ENCODE data around the gene VCL. TPM values are rescaled to one million over a fixed set of nuclear protein-coding genes. Genes with fewer than 3 reads are reported as not detected.
A peak's percentile ranks its signal among the peaks of the same experiment; 100 is the strongest.

Gene VCL
- total and polyA plus RNA-seq, 2 of the 8 experiments (the other 6 are each of a cell fraction or from before 2014, with no cell fraction given): 119 to 377 TPM

GRCh38 chr10:73979141-73979808, 18.6 kb upstream of the VCL start:
- FAIRE-seq (no peak), DNase-seq (ENCODE audit: low read depth in 1 of 2, low spot score in 2 of 2) (no peak)
- no peaks in the 10 kb centered on the region for H3K23me2 ChIP-seq (ENCODE audit: low read depth, low read length)
- no peak overlapping the region for H3K56ac ChIP-seq (replicated peaks; ENCODE audit: insufficient read length, low read depth, low read length)
- 0 out of 4 replicates have a peak, but pooled peaks cover 0 to 2% of the 10 kb centered on the region in 2 experiments for H3K9me3 ChIP-seq (ENCODE audit: insufficient read depth in 2 of 2, low read depth in 1 of 2, low read length in 1 of 2)
- peak overlapping the region; percentile 81; the same call in 1 of the 2 replicates for H2AFZ ChIP-seq (ENCODE audit: low read length)
- H2BK120ac ChIP-seq (replicated peaks; ENCODE audit: low read depth, low read length): no peak overlapping the region
- no peak overlapping the region for H3K23ac ChIP-seq (ENCODE audit: insufficient read length)
- no peaks in the 10 kb centered on the region for H4K20me1 ChIP-seq (replicated peaks in 1 of 2; ENCODE audit: control insufficient read depth in 1 of 2, insufficient read depth in 2 of 2, low read length in 2 of 2)
- H2BK12ac ChIP-seq (ENCODE audit: low read depth, low read length): no peak overlapping the region
- CTCF ChIA-PET (ENCODE audit: partially characterized antibody): interaction anchor here (0.7 to 1.0 kb wide), 3 partner anchors 12 to 91 kb away, joined by 3 read pairs; no protein-coding TSS in a partner anchor
- H3K27ac ChIP-seq (ENCODE audit: low read depth, low read length): no peak overlapping the region
- H2BK5ac ChIP-seq (ENCODE audit: low read depth, low read length): no peak overlapping the region
- H3K4me1 ChIP-seq (replicated peaks in 1 of 4; ENCODE audit: control insufficient read depth in 3 of 4, insufficient read depth in 4 of 4, low read length in 3 of 4): peaks cover 1 to 7% (median 2%) of the 10 kb centered on the region in 4 experiments; a peak in 4 of 7 replicates
- POLR2A ChIA-PET (ENCODE audit: partially characterized antibody): interaction anchor here (0.9 to 1.6 kb wide), 3 partner anchors 13 to 64 kb away, joined by 3 to 4 read pairs (median 3); no protein-coding TSS in a partner anchor
- H3K4me2 ChIP-seq (ENCODE audit: insufficient read depth in 1 of 2, low read depth in 2 of 2, low read length in 2 of 2): no peak overlapping the region
- H3K14ac ChIP-seq (ENCODE audit: insufficient read length): no peak overlapping the region
- no peak overlapping the region for H2BK20ac ChIP-seq (ENCODE audit: low read length)
- no peak overlapping the region for H4K5ac ChIP-seq (ENCODE audit: insufficient read length, low read depth, low read length)
- no peak overlapping the region for H3K4me3 ChIP-seq (ENCODE audit: extremely low read depth in 1 of 4, insufficient read depth in 2 of 4, low read depth in 3 of 4, low read length in 4 of 4)
- no peaks in the 10 kb centered on the region for H3K27me3 ChIP-seq (replicated peaks in 1 of 4; ENCODE audit: control insufficient read depth in 3 of 4, extremely low read depth in 1 of 4, insufficient read depth in 3 of 4, low read length in 3 of 4)
- H3K18ac ChIP-seq (ENCODE audit: extremely low read depth, low read length): no peak overlapping the region
- H4K91ac ChIP-seq (replicated peaks; ENCODE audit: insufficient read length, low read length): no peak overlapping the region
- H3K36me3 ChIP-seq (ENCODE audit: control insufficient read depth in 2 of 4, insufficient read depth in 4 of 4, low read length in 3 of 4): no peaks in the 10 kb centered on the region
- H2BK15ac ChIP-seq (ENCODE audit: low read length): no peak overlapping the region
- no peaks in the 10 kb centered on the region for H3K79me2 ChIP-seq (ENCODE audit: control insufficient read depth in 1 of 2, insufficient read depth in 2 of 2, low read length in 2 of 2)
- H2AK5ac ChIP-seq (ENCODE audit: low read depth, low read length): no peak overlapping the region
- WGBS, 2 experiments (ENCODE audit: extremely low coverage in 1 of 2, insufficient coverage in 1 of 2, insufficient read length in 1 of 2, insufficient replicate concordance in 2 of 2, low coverage in 1 of 2, low lambda C conversion rate in 2 of 2, missing lambda C conversion rate in 1 of 2): 72% methylated on average over 4 of the region's 4 CpGs; no CpG with 5 or more reads in 1 of the 2 experiments
- H3K79me1 ChIP-seq (ENCODE audit: low read depth, low read length): no peaks in the 10 kb centered on the region
- no peak overlapping the region for H3K4ac ChIP-seq (replicated peaks; ENCODE audit: insufficient read length, low read depth, low read length)
- no peak overlapping the region for H3K9ac ChIP-seq (replicated peaks in 1 of 4; ENCODE audit: extremely low read depth in 1 of 4, low read depth in 3 of 4, low read length in 3 of 4)
- no peak overlapping the region for H4K8ac ChIP-seq (ENCODE audit: extremely low read depth, insufficient read depth, low read length)
- TF ChIP-seq KDM5A (IDR thresholded peaks at IDR 0.05; ENCODE audit: low read length) (no peak), SAP30 (IDR thresholded peaks at IDR 0.05; ENCODE audit: insufficient read depth, insufficient replicate concordance, low read length) (no peak), POLR2AphosphoS5 (IDR thresholded peaks at IDR 0.05; ENCODE audit: low read depth, low read length) (no peak), RNF2 (IDR thresholded peaks at IDR 0.05; ENCODE audit: borderline replicate concordance, low read depth, low read length, missing control alignments, poor library complexity, severe bottlenecking) (no peak), TAF1 (IDR thresholded peaks at IDR 0.05; ENCODE audit: low read depth, low read length) (no peak), SP2 (IDR thresholded peaks at IDR 0.05; ENCODE audit: low read length) (no peak), ATF3 (IDR thresholded peaks at IDR 0.05; ENCODE audit: insufficient read depth, low read depth, low read length) (no peak), JUN (IDR thresholded peaks at IDR 0.05; ENCODE audit: low read depth, low read length) (no peak), RXRA (IDR thresholded peaks at IDR 0.05; ENCODE audit: insufficient read depth, low read depth, low read length) (no peak), EGR1 (IDR thresholded peaks at IDR 0.05; ENCODE audit: borderline replicate concordance, low read depth, low read length) (no peak), USF2 (IDR thresholded peaks at IDR 0.05; ENCODE audit: low read length) (no peak)

All from H1 (cell line).